Caco-2 (cell line): ENCODE results near the gene EPO. TPM values are rescaled to one million over a fixed set of nuclear protein-coding genes. Genes with fewer than 3 reads are reported as not detected.

ENCODE experiments used
- BruUV-seq: library from RNA; stranded (reverse); fragments of 400-500 nt; replicated peaks from 2 replicates; lab custom pipeline; 2021; lab: Mats Ljungman, UMichigan
- CTCF ChIA-PET: fragments of 300-600 bp; sonication (Branson Sonifier 250); formaldehyde crosslinking; loops from one replicate; lab custom pipeline; 2022; ENCODE audit warnings: antibody characterized with exemption; lab: Charles Lee
- POLR2A ChIA-PET: fragments of 300-600 bp; sonication (Branson Sonifier 250); formaldehyde crosslinking; loops from one replicate; lab custom pipeline; 2022; ENCODE audit warnings: antibody characterized with exemption; lab: Charles Lee
- DNase-seq, 2 experiments: peaks; one replicate each; pipeline versions ENCODE4 v3.0.0 to v3.0.0-alpha.2; 2020 to 2022
- H3K27me3 ChIP-seq: replicated peaks from 2 replicates; pipeline ENCODE4 v1.6.0; 2011; ENCODE audit warnings: low read length; ENCODE audit not compliant: control insufficient read depth, insufficient read depth
- H3K36me3 ChIP-seq: 2 replicates; pipeline ENCODE4 v1.5.1; 2011; ENCODE audit warnings: low read length; ENCODE audit not compliant: control insufficient read depth, insufficient read depth
- H3K4me1 ChIP-seq: fragments of 250-450 bp; sonication (Bioruptor Pico); 2 replicates; pipeline ENCODE4 v1.5.1; 2020; ENCODE audit warnings: mild to moderate bottlenecking
- H3K4me3 ChIP-seq: 2 replicates; pipeline ENCODE4 v1.5.1; 2011; ENCODE audit warnings: low read depth, mild to moderate bottlenecking, control low read depth, low read length
- H3K9me3 ChIP-seq: fragments of 250-450 bp; sonication (Bioruptor Pico); 2 replicates; pipeline ENCODE4 v1.5.1; 2020; ENCODE audit warnings: mild to moderate bottlenecking, moderate library complexity
- H3K27ac Mint-ChIP-seq: one replicate; pipeline ENCODE4 v1.8.0; 2022; ENCODE audit warnings: mixed read lengths; ENCODE audit not compliant: unreplicated experiment
- H3K27me3 Mint-ChIP-seq: one replicate; pipeline ENCODE4 v1.8.0; 2022; ENCODE audit warnings: mixed read lengths; ENCODE audit not compliant: insufficient read depth, unreplicated experiment
- H3K36me3 Mint-ChIP-seq: one replicate; pipeline ENCODE4 v1.8.0; 2022; ENCODE audit warnings: mild to moderate bottlenecking, mixed read lengths; ENCODE audit not compliant: insufficient read depth, unreplicated experiment
- H3K4me1 Mint-ChIP-seq: one replicate; pipeline ENCODE4 v1.8.0; 2022; ENCODE audit warnings: low read depth, mixed read lengths; ENCODE audit not compliant: unreplicated experiment
- H3K4me3 Mint-ChIP-seq: one replicate; pipeline ENCODE4 v1.8.0; 2022; ENCODE audit warnings: mild to moderate bottlenecking, moderate library complexity, mixed read lengths; ENCODE audit not compliant: unreplicated experiment
- H3K9me3 Mint-ChIP-seq: one replicate; pipeline ENCODE4 v1.8.0; 2022; ENCODE audit warnings: mixed read lengths; ENCODE audit not compliant: unreplicated experiment
- intact Hi-C: fragments of 100-400 bp; cut with micrococcal nuclease; formaldehyde crosslinking; loops from one replicate; pipeline ENCODE4 v1.10.0; 2022; ENCODE audit not compliant: unreplicated experiment
- total RNA-seq: library from RNA; stranded (reverse); gene quantifications from 2 replicates; pipeline ENCODE4 v1.2.3, GENCODE V29; 2022
- TF ChIP-seq, protein P1 (sequence below), 2 experiments: fragments of 200-600 bp in 1 of 2; IDR thresholded peaks; 1 replicate in 1 of 2; 2 replicates in 1 of 2; pipeline versions ENCODE4 v1.5.1 to v1.8.0; 2011 to 2022; ENCODE audit warnings: antibody characterized with exemption in 1 of 2, control low read depth in 1 of 2, inconsistent platforms in 1 of 2, low read depth in 1 of 2, low read length in 1 of 2, mild to moderate bottlenecking in 1 of 2, moderate library complexity in 1 of 2; ENCODE audit not compliant: insufficient read depth in 1 of 2, severe bottlenecking in 1 of 2, unreplicated experiment in 1 of 2

The EPO gene
- total RNA-seq, 1 experiment from 2014 or later = 1.1 TPM

DNA sequence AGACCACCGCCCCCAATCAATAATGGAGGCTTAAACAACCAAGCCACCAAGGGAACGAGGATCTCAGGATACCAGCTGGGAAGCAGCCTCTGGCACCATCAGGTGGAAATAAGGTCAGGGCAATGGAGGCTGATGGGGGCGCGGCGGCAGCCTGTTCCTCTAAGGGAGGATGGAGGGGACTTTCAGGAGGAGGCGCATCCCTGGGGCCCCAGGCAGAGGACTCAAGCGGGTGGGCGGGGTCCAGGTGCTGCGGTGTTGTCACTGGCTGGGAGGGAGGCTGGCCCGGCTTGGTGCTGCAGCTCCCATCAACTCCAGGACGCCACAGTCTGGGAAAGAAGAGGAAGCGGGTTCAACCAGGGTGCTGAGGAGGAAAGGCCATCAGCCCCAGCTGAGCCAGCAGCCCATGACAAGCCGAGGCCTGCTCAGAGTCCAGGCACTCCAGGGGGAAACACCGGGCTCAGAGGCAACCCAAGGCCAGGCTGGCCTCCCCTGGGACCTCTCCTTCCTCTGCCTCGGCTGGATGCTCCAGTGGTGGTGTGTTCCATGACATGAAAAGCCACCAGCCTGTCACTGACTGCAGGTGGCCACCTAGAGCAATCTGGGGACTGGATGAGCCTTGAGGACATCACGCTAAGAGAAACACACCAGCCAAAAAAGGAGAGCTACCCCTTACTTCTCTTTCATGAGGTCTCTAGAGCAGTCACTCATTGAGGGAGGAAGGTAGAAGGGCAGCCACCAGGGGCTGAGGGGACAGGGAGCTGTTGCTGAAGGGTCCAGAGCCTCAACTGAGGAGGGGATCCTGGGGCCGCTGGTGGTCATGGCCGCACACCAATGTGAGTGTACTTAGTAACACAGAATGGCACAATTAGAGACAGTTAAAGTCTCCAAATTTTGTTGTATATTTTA is 30.8 kb upstream of the EPO start:
- H3K4me3 Mint-ChIP-seq = no peak overlapping the region

DNA sequence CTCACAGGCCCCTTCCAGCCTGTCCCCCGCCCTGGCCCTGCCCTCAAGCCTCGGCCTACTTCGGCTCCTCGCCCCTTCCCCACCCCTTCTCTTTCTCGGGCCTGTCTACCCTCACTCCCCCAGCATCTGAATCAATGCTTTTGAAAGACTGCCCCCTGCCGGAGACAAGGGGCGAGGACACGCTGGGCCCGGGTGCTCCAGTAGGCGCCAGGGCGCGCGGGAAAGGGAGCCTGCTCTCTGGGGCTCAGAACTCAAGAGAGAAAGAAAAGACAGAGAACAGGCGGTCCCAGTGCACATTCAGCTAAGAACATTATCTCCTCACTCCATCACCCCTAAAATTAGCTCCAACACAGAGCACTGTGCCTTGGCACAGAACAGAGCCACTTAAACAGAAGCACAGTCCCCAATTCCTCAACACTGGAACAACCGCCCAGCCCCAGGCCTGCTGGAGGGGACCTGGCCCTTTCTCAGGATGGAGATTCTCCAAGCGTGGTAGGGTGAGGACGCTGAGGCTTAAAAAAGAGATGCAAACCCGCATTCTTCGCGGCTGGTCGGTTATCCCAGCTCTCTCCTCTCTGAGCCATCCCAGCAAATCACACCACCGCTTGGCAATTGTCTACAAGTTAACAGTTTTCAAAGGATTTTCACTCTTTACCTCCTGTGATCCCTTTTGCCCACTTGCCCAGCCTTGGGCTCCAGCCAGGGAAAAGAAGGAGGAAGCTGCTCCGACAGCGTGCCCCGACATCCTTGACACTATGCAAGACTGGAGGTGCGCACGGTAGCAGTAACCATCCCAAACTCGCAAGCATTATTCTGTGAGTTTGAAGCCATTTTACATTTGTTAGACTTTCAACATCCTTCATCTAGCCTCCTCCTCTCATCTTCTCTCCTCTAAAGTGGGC is 28.3 kb upstream of the EPO start:
- TF ChIP-seq, protein P1, sequence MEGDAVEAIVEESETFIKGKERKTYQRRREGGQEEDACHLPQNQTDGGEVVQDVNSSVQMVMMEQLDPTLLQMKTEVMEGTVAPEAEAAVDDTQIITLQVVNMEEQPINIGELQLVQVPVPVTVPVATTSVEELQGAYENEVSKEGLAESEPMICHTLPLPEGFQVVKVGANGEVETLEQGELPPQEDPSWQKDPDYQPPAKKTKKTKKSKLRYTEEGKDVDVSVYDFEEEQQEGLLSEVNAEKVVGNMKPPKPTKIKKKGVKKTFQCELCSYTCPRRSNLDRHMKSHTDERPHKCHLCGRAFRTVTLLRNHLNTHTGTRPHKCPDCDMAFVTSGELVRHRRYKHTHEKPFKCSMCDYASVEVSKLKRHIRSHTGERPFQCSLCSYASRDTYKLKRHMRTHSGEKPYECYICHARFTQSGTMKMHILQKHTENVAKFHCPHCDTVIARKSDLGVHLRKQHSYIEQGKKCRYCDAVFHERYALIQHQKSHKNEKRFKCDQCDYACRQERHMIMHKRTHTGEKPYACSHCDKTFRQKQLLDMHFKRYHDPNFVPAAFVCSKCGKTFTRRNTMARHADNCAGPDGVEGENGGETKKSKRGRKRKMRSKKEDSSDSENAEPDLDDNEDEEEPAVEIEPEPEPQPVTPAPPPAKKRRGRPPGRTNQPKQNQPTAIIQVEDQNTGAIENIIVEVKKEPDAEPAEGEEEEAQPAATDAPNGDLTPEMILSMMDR (IDR thresholded peaks at IDR 0.05; ENCODE audit: insufficient read depth in 1 of 2, low read depth in 1 of 2, low read length in 1 of 2, severe bottlenecking in 1 of 2, unreplicated experiment in 1 of 2) = peak; percentile 68 to 77
- BruUV-seq = TSS peak; percentile 58
- Histone ChIP-seq H3K4me3 (peak overlapping the region; percentile 55), H3K36me3 (no peaks in the 10 kb centered on the region; the same call in 1 of the 2 replicates), H3K4me1 (peaks cover 19% of the 10 kb centered on the region), H3K9me3 (no peaks in the 10 kb centered on the region), H3K27me3 (no peaks in the 10 kb centered on the region)
- H3K27ac Mint-ChIP-seq = no peak overlapping the region
- H3K27me3 Mint-ChIP-seq = no peaks in the 10 kb centered on the region
- peaks cover 18% of the 10 kb centered on the region for H3K4me1 Mint-ChIP-seq
- peak overlapping the region; percentile 96 for H3K4me3 Mint-ChIP-seq
- DNase-seq = peak in 1 of 2 experiments; percentile 77
- no peaks in the 10 kb centered on the region for H3K9me3 Mint-ChIP-seq
- intact Hi-C loops = loop anchor here (2.0 to 5.0 kb wide), 2 partner anchors 60 to 87 kb away; no protein-coding TSS in a partner anchor
- peaks cover 49% of the 10 kb centered on the region for H3K36me3 Mint-ChIP-seq
- ChIA-PET POLR2A (interaction anchor here (1.5 kb wide), 1 partner anchor 79 kb away, joined by 5 read pairs; the partner anchor contains the start of gene MOSPD3), CTCF (interaction anchor here (0.6 to 1.9 kb wide), 5 partner anchors 14 to 106 kb away, joined by 3 to 7 read pairs (median 5); partner anchors contain the start of genes FBXO24, LRCH4, MOSPD3 and POP7)

More for the DNA sequence above, 30.8 kb upstream of the EPO start:
- no peak overlapping the region for H3K27ac Mint-ChIP-seq
- H3K27me3 Mint-ChIP-seq = no peaks in the 10 kb centered on the region
- H3K4me3 ChIP-seq = no peak overlapping the region
- intact Hi-C loops = loop anchor here (2.0 to 5.0 kb wide), 2 partner anchors 57 to 85 kb away; no protein-coding TSS in a partner anchor
- H3K4me1 ChIP-seq = peaks cover 12% of the 10 kb centered on the region
- POLR2A ChIA-PET = no interaction called here
- no peaks in the 10 kb centered on the region for H3K9me3 ChIP-seq
- peaks cover 5% of the 10 kb centered on the region for H3K36me3 ChIP-seq
- peaks cover 65% of the 10 kb centered on the region for H3K36me3 Mint-ChIP-seq
- CTCF ChIA-PET = interaction anchor here (1.0 to 2.0 kb wide), 4 partner anchors 17 to 103 kb away, joined by 3 to 10 read pairs (median 6); partner anchors contain the start of genes FBXO24 and POP7
- peaks cover 18% of the 10 kb centered on the region for H3K4me1 Mint-ChIP-seq
- no peaks in the 10 kb centered on the region for H3K27me3 ChIP-seq
- H3K9me3 Mint-ChIP-seq = no peaks in the 10 kb centered on the region
- TF ChIP-seq, protein P1 (IDR thresholded peaks at IDR 0.05; ENCODE audit: insufficient read depth in 1 of 2, low read depth in 1 of 2, low read length in 1 of 2, severe bottlenecking in 1 of 2, unreplicated experiment in 1 of 2) = no peak
- no TSS peak for BruUV-seq
- no peak for DNase-seq
